GM18870 (cell line): ENCODE measurements around the gene CBX8.
A peak's percentile ranks its signal among the peaks of the same experiment; 100 is the strongest.

ENCODE experiments used
- ATAC-seq: cut with Tn5 transposase; IDR thresholded peaks from one replicate; pipeline ENCODE4 v1.9.1; 2021; ENCODE audit warnings: moderate library complexity; ENCODE audit not compliant: unreplicated experiment

CBX8 gene

GRCh38 chr17:79796763-79797491 lies at the start of gene CBX8:
Gene CBX8, minus strand, starts transcription at chr17:79797077. Its CDS starts 79 bp downstream, at chr17:79796998.
- ATAC-seq, result peak; percentile 78

GRCh38 chr17:79845601-79845949 lies 48.7 kb upstream of the CBX8 start:
- no peak for ATAC-seq

- ATAC-seq, result no peak
Measured at GRCh38 chr17:79844869-79845600, 48.2 kb upstream of the CBX8 start.

- no peak for ATAC-seq
Measured at GRCh38 chr17:79843816-79844800, 47.2 kb upstream of the CBX8 start.

- no peak for ATAC-seq
Measured at GRCh38 chr17:79843474-79843815, 46.6 kb upstream of the CBX8 start.

GRCh38 chr17:79842656-79843473 lies 46.0 kb upstream of the CBX8 start:
- ATAC-seq, result no peak

GRCh38 chr17:79842136-79842655 lies 45.3 kb upstream of the CBX8 start:
- ATAC-seq, result no peak

- ATAC-seq, result no peak
Measured at GRCh38 chr17:79841369-79842135, 44.7 kb upstream of the CBX8 start.

- no peak for ATAC-seq
Measured at GRCh38 chr17:79840989-79841286, 44.1 kb upstream of the CBX8 start.

- no peak for ATAC-seq
Measured at GRCh38 chr17:79840269-79840988, 43.6 kb upstream of the CBX8 start.

GRCh38 chr17:79839356-79840268 lies 42.7 kb upstream of the CBX8 start, which contains the start of gene CBX4:
Gene CBX4, minus strand, starts transcription at chr17:79839440. Its CDS starts 189 bp downstream, at chr17:79839251.
- no peak for ATAC-seq

GRCh38 chr17:79838522-79839274 lies 41.8 kb upstream of the CBX8 start:
- ATAC-seq, result no peak

GRCh38 chr17:79837888-79838521 lies 41.1 kb upstream of the CBX8 start:
- no peak for ATAC-seq

- ATAC-seq, result no peak
Measured at GRCh38 chr17:79836972-79837887, 40.4 kb upstream of the CBX8 start.

- no peak for ATAC-seq
Measured at GRCh38 chr17:79836510-79836971, 39.7 kb upstream of the CBX8 start.
